WTC11 (cell line): Measurements from ENCODE around the gene ASTN1. TPM values are rescaled to one million over a fixed set of nuclear protein-coding genes. Genes with fewer than 3 reads are reported as not detected.

Experiments used
- ATAC-seq: fragments of 200-7000 bp; cut with Tn5 transposase; 2 replicates; pipeline ENCODE4 v1.10.0; 2021; ENCODE audit warnings: mild to moderate bottlenecking, moderate library complexity
- CTCF ChIA-PET: fragments of 300-600 bp; sonication (Branson Sonifier 250); formaldehyde crosslinking; loops from one replicate; lab custom pipeline; 2021; ENCODE audit warnings: antibody characterized with exemption; lab: Charles Lee
- POLR2A ChIA-PET: fragments of 350-600 bp; sonication (Branson Sonifier 250); formaldehyde crosslinking; loops from one replicate; lab custom pipeline; 2021; ENCODE audit warnings: antibody characterized with exemption; lab: Charles Lee
- DNase-seq: peaks from one replicate; pipeline ENCODE4 v3.0.0; 2021; ENCODE audit warnings: low spot score
- H3K27ac Mint-ChIP-seq: 2 replicates; pipeline ENCODE4 v1.8.0; 2021; ENCODE audit warnings: mixed read lengths
- H3K27me3 Mint-ChIP-seq: 2 replicates; pipeline ENCODE4 v1.8.0; 2021; ENCODE audit warnings: low read depth, mild to moderate bottlenecking, moderate library complexity, mixed read lengths
- H3K36me3 Mint-ChIP-seq: 2 replicates; pipeline ENCODE4 v1.8.0; 2021; ENCODE audit warnings: mixed read lengths
- H3K4me1 Mint-ChIP-seq: 2 replicates; pipeline ENCODE4 v1.8.0; 2022; ENCODE audit warnings: mixed read lengths
- H3K4me3 Mint-ChIP-seq: 2 replicates; pipeline ENCODE4 v1.8.0; 2021; ENCODE audit warnings: mild to moderate bottlenecking, moderate library complexity, mixed read lengths
- H3K9me3 Mint-ChIP-seq: 2 replicates; pipeline ENCODE4 v1.8.0; 2021; ENCODE audit warnings: mixed read lengths
- ARID4B ChIP-seq: sonication (generic); formaldehyde crosslinking; IDR thresholded peaks from 2 replicates; pipeline ENCODE4 v1.8.0; 2023; ENCODE audit warnings: missing genetic modification reagents, mild to moderate bottlenecking, borderline replicate concordance
- ATF6 ChIP-seq: sonication (generic); formaldehyde crosslinking; IDR thresholded peaks from 2 replicates; pipeline ENCODE4 v1.8.1; 2023; ENCODE audit warnings: mild to moderate bottlenecking, missing genetic modification reagents
- CDX4 ChIP-seq: fragments of 250-450 bp; sonication (Bioruptor Pico); IDR thresholded peaks from 2 replicates; pipeline ENCODE4 v1.9.0; 2021; ENCODE audit warnings: moderate library complexity, mild to moderate bottlenecking, inconsistent platforms, borderline replicate concordance
- CREB1 ChIP-seq: sonication (generic); formaldehyde crosslinking; IDR thresholded peaks from 2 replicates; pipeline ENCODE4 v1.8.0; 2023; ENCODE audit warnings: mild to moderate bottlenecking, missing genetic modification reagents
- FOXP4 ChIP-seq: sonication (generic); formaldehyde crosslinking; IDR thresholded peaks from 2 replicates; pipeline ENCODE4 v1.8.0; 2022; ENCODE audit warnings: mild to moderate bottlenecking, missing genetic modification reagents
- HMGXB4 ChIP-seq: sonication (generic); formaldehyde crosslinking; IDR thresholded peaks from 2 replicates; pipeline ENCODE4 v1.8.1; 2023; ENCODE audit warnings: mild to moderate bottlenecking, moderate library complexity, missing genetic modification reagents
- MLX ChIP-seq: sonication (generic); formaldehyde crosslinking; IDR thresholded peaks from 2 replicates; pipeline ENCODE4 v1.8.1; 2023; ENCODE audit warnings: mild to moderate bottlenecking, missing genetic modification reagents, moderate library complexity
- OVOL2 ChIP-seq: fragments of 250-450 bp; sonication (Bioruptor Pico); IDR thresholded peaks from 2 replicates; pipeline ENCODE4 v1.9.0; 2021; ENCODE audit warnings: mild to moderate bottlenecking, borderline replicate concordance
- PREB ChIP-seq: sonication (generic); formaldehyde crosslinking; IDR thresholded peaks from 2 replicates; pipeline ENCODE4 v1.8.1; 2022; ENCODE audit warnings: mild to moderate bottlenecking, missing genetic modification reagents, moderate library complexity, borderline replicate concordance
- PRRX2 ChIP-seq: fragments of 250-450 bp; sonication (Bioruptor Pico); IDR thresholded peaks from 2 replicates; pipeline ENCODE4 v1.8.0; 2021; ENCODE audit warnings: mild to moderate bottlenecking
- TEAD4 ChIP-seq: sonication (generic); formaldehyde crosslinking; IDR thresholded peaks from 2 replicates; pipeline ENCODE4 v1.8.0; 2022; ENCODE audit warnings: mild to moderate bottlenecking, missing genetic modification reagents
- ZNF219 ChIP-seq: sonication (generic); formaldehyde crosslinking; IDR thresholded peaks from 2 replicates; pipeline ENCODE4 v1.8.0; 2023; ENCODE audit warnings: missing genetic modification reagents, mild to moderate bottlenecking, borderline replicate concordance
- ZNF425 ChIP-seq: fragments of 250-450 bp; sonication (Bioruptor Pico); conservative IDR thresholded peaks from 2 replicates; pipeline ENCODE4 v1.9.0; 2021; ENCODE audit warnings: mild to moderate bottlenecking
- total RNA-seq: library from RNA; stranded (reverse); gene quantifications from 3 replicates; pipeline ENCODE4 v1.2.3, GENCODE V29; 2021

The ASTN1 gene
- total RNA-seq, 1 experiment from 2014 or later, result 3.4 TPM

- TF ChIP-seq ZNF425 (CRISPR knock-in tag), result no peak
Observed at GRCh38 chr1:176843352-176844297, 320.9 kb downstream of the ASTN1 start (continued).

GRCh38 chr1:176841238-176841637 lies 323.3 kb downstream of the ASTN1 start:
- CTCF ChIA-PET, result interaction anchor here (1.6 to 2.9 kb wide), 2 partner anchors 149 to 281 kb away, joined by 8 to 9 read pairs; no protein-coding TSS in a partner anchor
- H3K9me3 Mint-ChIP-seq, result no peaks in the 10 kb centered on the region
- TF ChIP-seq TEAD4 (CRISPR knock-in tag), result no peak
- TF ChIP-seq ARID4B (CRISPR knock-in tag), result no peak
- no peak for TF ChIP-seq MLX
- TF ChIP-seq OVOL2 (CRISPR knock-in tag), result no peak
- TF ChIP-seq PRRX2, result no peak
- TF ChIP-seq PREB (CRISPR knock-in tag), result no peak
- no peak for TF ChIP-seq CDX4 (CRISPR knock-in tag)
- TF ChIP-seq ATF6 (CRISPR knock-in tag), result no peak
- no peak for TF ChIP-seq ZNF425 (CRISPR knock-in tag)
- no peak for TF ChIP-seq CREB1 (CRISPR knock-in tag)
- no peak for TF ChIP-seq HMGXB4 (CRISPR knock-in tag)
- no peak for TF ChIP-seq FOXP4 (CRISPR knock-in tag)
- TF ChIP-seq ZNF219 (CRISPR knock-in tag), result no peak

More at GRCh38 chr1:176841238-176841637, 323.3 kb downstream of the ASTN1 start:
- H3K4me1 Mint-ChIP-seq, result peaks cover 22% of the 10 kb centered on the region
- no peaks in the 10 kb centered on the region for H3K36me3 Mint-ChIP-seq
- POLR2A ChIA-PET, result no interaction called here
- H3K27ac Mint-ChIP-seq, result no peak overlapping the region
- ATAC-seq (no peak), DNase-seq (no peak)
- no peak overlapping the region for H3K4me3 Mint-ChIP-seq
- no peaks in the 10 kb centered on the region for H3K27me3 Mint-ChIP-seq
